Large intestine (tissue), 3 donors: ENCODE results near the gene HOXD4. TPM values are rescaled to one million over a fixed set of nuclear protein-coding genes. Genes with fewer than 3 reads are reported as not detected.

Experiments used
- DNase-seq, 2 donors: peaks; one replicate each; pipeline versions ENCODE4 v3.0.0 to v3.0.0-alpha.2; 2013
- H3K27ac ChIP-seq: one replicate; pipeline ENCODE4 v1.5.1; 2013; ENCODE audit warnings: low read length
- H3K27me3 ChIP-seq: 2 replicates; pipeline ENCODE4 v1.6.1; 2013; ENCODE audit warnings: low read length; ENCODE audit not compliant: control insufficient read depth, insufficient read depth
- H3K36me3 ChIP-seq: 2 replicates; pipeline ENCODE4 v1.6.1; 2013; ENCODE audit warnings: low read length; ENCODE audit not compliant: control insufficient read depth, insufficient read depth
- H3K4me1 ChIP-seq: one replicate; pipeline ENCODE4 v1.6.1; 2013; ENCODE audit warnings: low read length; ENCODE audit not compliant: control insufficient read depth, insufficient read depth
- H3K4me3 ChIP-seq: one replicate; pipeline ENCODE4 v1.5.1; 2013; ENCODE audit warnings: low read length
- H3K9me3 ChIP-seq: one replicate; pipeline ENCODE4 v1.6.1; 2013; ENCODE audit warnings: mild to moderate bottlenecking, low read depth, low read length, moderate library complexity; ENCODE audit not compliant: control insufficient read depth
- WGBS: methylation state at CpG from one replicate; pipeline ENCODE4 v1.1.5; 2013; ENCODE audit warnings: low lambda C conversion rate; ENCODE audit not compliant: insufficient coverage; 5-methylcytosine and 5-hydroxymethylcytosine counted together
- polyA plus RNA-seq: library from polyadenylated mRNA; unstranded; fragments of 120-200 nt; gene quantifications from one replicate; pipeline ENCODE4 v1.2.1, GENCODE V29; 2013

Gene HOXD4
- polyA plus RNA-seq, 1 donor: 4.9 TPM

GRCh38 chr2:176184749-176185148 is 33.4 kb downstream of the HOXD4 start:
- Histone ChIP-seq H3K27ac (no peak overlapping the region), H3K27me3 (peaks cover 80% of the 10 kb centered on the region), H3K9me3 (peaks cover 4% of the 10 kb centered on the region), H3K36me3 (no peaks in the 10 kb centered on the region), H3K4me1 (peaks cover 11% of the 10 kb centered on the region), H3K4me3 (no peak overlapping the region)
- WGBS: no CpG with 5 or more reads among the region's 2 CpGs
- no peak for DNase-seq

DNA sequence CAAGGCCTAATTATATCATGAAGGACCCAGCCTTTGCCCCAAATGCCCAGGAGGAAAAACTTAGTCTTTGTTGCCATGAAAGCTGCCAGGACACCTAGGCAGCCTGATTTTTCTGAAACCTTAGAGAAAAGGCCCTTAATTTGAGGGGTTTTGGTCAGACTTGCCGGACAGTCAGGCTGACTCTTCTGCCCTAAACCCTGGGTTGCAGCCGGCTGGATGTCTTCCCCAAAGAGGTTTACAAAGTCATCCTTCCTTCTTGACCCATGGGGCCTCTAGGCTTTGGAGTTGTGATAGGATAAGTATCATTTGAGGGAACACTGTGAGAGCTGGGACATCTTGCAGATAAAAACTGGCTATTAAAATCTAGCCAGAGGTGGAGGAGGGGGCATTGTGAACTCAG is 34.7 kb downstream of the HOXD4 start:
- Histone ChIP-seq H3K36me3 (no peaks in the 10 kb centered on the region), H3K27ac (no peak overlapping the region), H3K4me1 (peaks cover 14% of the 10 kb centered on the region), H3K9me3 (peaks cover 4% of the 10 kb centered on the region), H3K27me3 (peaks cover 81% of the 10 kb centered on the region), H3K4me3 (no peak overlapping the region)
- WGBS: no CpG with 5 or more reads among the region's 2 CpGs
- no peak for DNase-seq

DNA sequence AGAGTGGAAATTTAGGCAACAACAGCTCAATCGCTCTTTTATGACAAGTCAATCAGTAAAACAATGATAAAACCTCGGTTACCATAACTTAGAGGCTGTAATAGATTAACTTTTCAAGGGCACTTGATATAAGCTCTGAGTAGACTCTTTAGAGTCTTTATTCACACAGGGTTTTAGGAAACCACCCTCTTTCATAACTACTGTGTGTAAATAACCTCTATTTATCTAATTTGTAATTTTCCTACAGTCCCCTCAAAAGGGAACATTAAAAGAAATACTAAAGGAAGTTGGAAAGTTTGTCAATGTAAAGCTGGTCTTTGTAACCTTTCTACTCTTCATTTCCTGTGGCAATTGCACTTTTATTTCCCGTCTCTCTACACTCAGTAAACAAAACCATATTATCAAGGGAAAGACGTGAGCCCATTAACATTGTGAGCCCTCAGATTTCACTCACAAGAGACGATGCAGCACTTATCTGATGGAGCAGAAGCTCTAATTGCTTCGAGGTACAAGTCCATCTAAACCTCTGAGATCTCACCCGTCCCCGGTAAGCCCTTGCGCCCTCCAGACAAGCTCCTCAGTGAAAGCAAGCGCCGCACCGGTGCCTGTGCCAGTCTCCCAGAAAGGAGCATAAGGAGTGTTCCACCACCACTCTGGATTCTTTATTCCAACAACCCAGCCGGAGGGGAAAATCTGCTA is 36.0 kb downstream of the HOXD4 start:
- no CpG with 5 or more reads among the region's 13 CpGs for WGBS
- Histone ChIP-seq H3K36me3 (no peaks in the 10 kb centered on the region), H3K27me3 (peaks cover 84% of the 10 kb centered on the region), H3K4me1 (peaks cover 14% of the 10 kb centered on the region), H3K9me3 (peaks cover 4% of the 10 kb centered on the region), H3K27ac (peak overlapping the region; percentile 60), H3K4me3 (peak overlapping the region; percentile 62)
- peak in 1 of 2 donors; percentile 68 for DNase-seq

GRCh38 chr2:176187899-176188773 is 36.8 kb downstream of the HOXD4 start, which contains the start of gene HOXD1:
Gene HOXD1 (plus strand): TSS chr2:176188668. CDS start chr2:176188802, 134 bp downstream.
- Histone ChIP-seq H3K27me3 (peaks cover 83% of the 10 kb centered on the region), H3K27ac (peak within 1 kb of the TSS; percentile 60), H3K9me3 (peaks cover 4% of the 10 kb centered on the region), H3K36me3 (no peaks in the 10 kb centered on the region), H3K4me1 (peaks cover 14% of the 10 kb centered on the region), H3K4me3 (peak within 1 kb of the TSS; percentile 62)
- DNase-seq: peak in 1 of 2 donors; percentile 67
- WGBS: 0% methylated on average over 2 of the region's 68 CpGs

- Histone ChIP-seq H3K9me3 (peaks cover 4% of the 10 kb centered on the region), H3K27me3 (peaks cover 77% of the 10 kb centered on the region), H3K36me3 (no peaks in the 10 kb centered on the region), H3K4me1 (peaks cover 14% of the 10 kb centered on the region), H3K4me3 (peak overlapping the region; percentile 62), H3K27ac (peak overlapping the region; percentile 60)
- peak in 1 of 2 donors; percentile 52 for DNase-seq
- WGBS: no CpG with 5 or more reads among the region's 98 CpGs
These were observed 37.7 kb downstream of the HOXD4 start for GRCh38 chr2:176188774-176189680.

DNA sequence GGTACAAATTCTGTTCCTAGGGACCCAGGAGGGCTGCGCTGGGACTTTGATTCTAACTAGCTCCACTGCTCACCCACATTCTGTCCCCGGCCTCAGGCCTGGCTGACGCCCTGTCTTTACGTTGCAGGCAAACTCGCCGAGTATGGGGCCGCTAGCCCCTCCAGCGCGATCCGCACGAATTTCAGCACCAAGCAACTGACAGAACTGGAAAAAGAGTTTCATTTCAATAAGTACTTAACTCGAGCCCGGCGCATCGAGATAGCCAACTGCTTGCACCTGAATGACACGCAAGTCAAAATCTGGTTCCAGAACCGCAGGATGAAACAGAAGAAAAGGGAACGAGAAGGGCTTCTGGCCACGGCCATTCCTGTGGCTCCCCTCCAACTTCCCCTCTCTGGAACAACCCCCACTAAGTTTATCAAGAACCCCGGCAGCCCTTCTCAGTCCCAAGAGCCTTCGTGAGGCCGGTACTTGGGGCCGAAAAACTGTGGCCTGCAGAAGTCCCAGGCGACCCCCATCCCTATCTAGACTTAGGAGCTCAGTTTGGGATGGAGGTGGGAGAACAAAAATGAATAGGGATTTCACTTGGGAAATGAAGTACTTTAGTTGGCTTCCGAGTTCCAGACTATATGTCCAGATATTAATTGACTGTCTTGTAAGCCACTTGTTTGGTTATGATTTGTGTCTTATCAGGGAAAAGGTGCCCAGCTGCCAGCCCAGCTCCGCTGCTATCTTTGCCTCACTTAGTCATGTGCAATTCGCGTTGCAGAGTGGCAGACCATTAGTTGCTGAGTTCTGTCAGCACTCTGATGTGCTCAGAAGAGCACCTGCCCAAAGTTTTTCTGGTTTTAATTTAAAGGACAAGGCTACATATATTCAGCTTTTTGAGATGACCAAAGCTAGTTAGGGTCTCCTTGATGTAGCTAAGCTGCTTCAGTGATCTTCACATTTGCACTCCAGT is 38.6 kb downstream of the HOXD4 start:
- Histone ChIP-seq H3K4me1 (peaks cover 14% of the 10 kb centered on the region), H3K36me3 (no peaks in the 10 kb centered on the region), H3K4me3 (peak overlapping the region; percentile 47), H3K27ac (no peak overlapping the region), H3K9me3 (peaks cover 4% of the 10 kb centered on the region), H3K27me3 (peaks cover 77% of the 10 kb centered on the region)
- no CpG with 5 or more reads among the region's 28 CpGs for WGBS
- peak in 1 of 2 donors; percentile 19 for DNase-seq

GRCh38 chr2:176192351-176192750 is 41.0 kb downstream of the HOXD4 start:
- Histone ChIP-seq H3K36me3 (no peaks in the 10 kb centered on the region), H3K9me3 (peaks cover 4% of the 10 kb centered on the region), H3K4me3 (no peak overlapping the region), H3K4me1 (peaks cover 10% of the 10 kb centered on the region), H3K27me3 (peaks cover 67% of the 10 kb centered on the region), H3K27ac (no peak overlapping the region)
- no CpG with 5 or more reads among the region's 1 CpG for WGBS
- DNase-seq: no peak

- H3K4me1 ChIP-seq: peaks cover 10% of the 10 kb centered on the region
These were observed 41.7 kb downstream of the HOXD4 start for GRCh38 chr2:176193048-176193447.

DNA sequence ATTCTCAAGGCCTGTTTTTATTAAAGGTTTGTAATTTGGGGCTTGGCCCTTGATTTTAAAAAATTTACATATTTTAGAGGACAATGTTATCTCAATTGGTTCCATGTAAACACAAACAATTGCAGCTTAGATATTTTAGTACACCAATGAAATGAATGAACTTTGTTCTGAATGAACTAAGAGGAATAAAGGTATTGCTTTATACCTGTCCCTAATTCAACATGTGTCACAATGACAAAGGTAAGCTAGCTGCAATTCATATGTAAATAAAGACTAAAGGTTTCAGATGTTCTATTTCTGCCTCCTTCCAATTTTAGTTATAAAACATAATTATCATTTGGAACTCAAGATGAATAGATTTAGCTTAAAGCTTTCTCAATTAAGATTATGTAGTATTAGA is 48.6 kb downstream of the HOXD4 start:
- H3K9me3 ChIP-seq: no peaks in the 10 kb centered on the region
- H3K4me1 ChIP-seq: no peaks in the 10 kb centered on the region
- H3K36me3 ChIP-seq: no peaks in the 10 kb centered on the region
- no peak for DNase-seq
- peaks cover 16% of the 10 kb centered on the region for H3K27me3 ChIP-seq
- H3K4me3 ChIP-seq: no peak overlapping the region
- H3K27ac ChIP-seq: no peak overlapping the region

More at GRCh38 chr2:176193048-176193447, 41.7 kb downstream of the HOXD4 start:
- no CpG with 5 or more reads among the region's 1 CpG for WGBS
- DNase-seq: no peak
- peaks cover 60% of the 10 kb centered on the region for H3K27me3 ChIP-seq
- H3K4me3 ChIP-seq: no peak overlapping the region
- no peaks in the 10 kb centered on the region for H3K36me3 ChIP-seq
- H3K27ac ChIP-seq: no peak overlapping the region
- peaks cover 4% of the 10 kb centered on the region for H3K9me3 ChIP-seq
